GM19467 (cell line): ENCODE measurements around the gene ARF3.
A peak's percentile ranks its signal among the peaks of the same experiment; 100 is the strongest.
"Not testable (repeated sequence)": the region's sequence is repeated elsewhere in the genome, so short reads cannot be mapped to it uniquely, and the experiment has no call there.

Experiments used
- ATAC-seq: cut with Tn5 transposase; IDR thresholded peaks from one replicate; pipeline ENCODE4 v1.9.1; 2021; ENCODE audit warnings: mild to moderate bottlenecking, moderate library complexity; ENCODE audit not compliant: unreplicated experiment

Gene ARF3

GRCh38 chr12:48933664-48934311 is 23.5 kb downstream of the ARF3 start:
- no peak for ATAC-seq

GRCh38 chr12:48932878-48933277 is 24.4 kb downstream of the ARF3 start:
- ATAC-seq = no peak

- no peak for ATAC-seq
Observed at GRCh38 chr12:48930475-48930874, 26.8 kb downstream of the ARF3 start.

- ATAC-seq = no peak
Observed at GRCh38 chr12:48929551-48929950, 27.7 kb downstream of the ARF3 start.

GRCh38 chr12:48927261-48927660 is 30.0 kb downstream of the ARF3 start:
- no peak for ATAC-seq

- ATAC-seq = peak; percentile 65
Observed at GRCh38 chr12:48925304-48926011, 31.8 kb downstream of the ARF3 start, which contains the start of gene FKBP11. TSS of gene FKBP11 (minus strand) at chr12:48925492. CDS start at chr12:48925428, 64 bp downstream.

GRCh38 chr12:48924617-48925303 is 32.5 kb downstream of the ARF3 start:
- ATAC-seq = peak; percentile 79

GRCh38 chr12:48923117-48923516 is 34.2 kb downstream of the ARF3 start:
- no peak for ATAC-seq

- no peak for ATAC-seq
Observed at GRCh38 chr12:48917857-48918537, 39.3 kb downstream of the ARF3 start.

- no peak for ATAC-seq
Observed at GRCh38 chr12:48910196-48910595, 47.1 kb downstream of the ARF3 start.

GRCh38 chr12:48909698-48910097 is 47.6 kb downstream of the ARF3 start:
- not testable (repeated sequence) for ATAC-seq

- no peak for ATAC-seq
Observed at GRCh38 chr12:48907245-48907644, 50.0 kb downstream of the ARF3 start.

GRCh38 chr12:48903982-48904411 is 53.3 kb downstream of the ARF3 start:
- ATAC-seq = peak; percentile 83

- ATAC-seq = no peak
Observed at GRCh38 chr12:48903363-48903981, 53.8 kb downstream of the ARF3 start.

GRCh38 chr12:48901278-48901677 is 56.0 kb downstream of the ARF3 start:
- no peak for ATAC-seq

- ATAC-seq = no peak
Observed at GRCh38 chr12:48899651-48900050, 57.6 kb downstream of the ARF3 start.

GRCh38 chr12:48894271-48894670 is 63.0 kb downstream of the ARF3 start:
- ATAC-seq = no peak

GRCh38 chr12:48890657-48891418 is 66.4 kb downstream of the ARF3 start:
- no peak for ATAC-seq

GRCh38 chr12:48889679-48890078 is 67.6 kb downstream of the ARF3 start:
- ATAC-seq = no peak
